22Rv1 (cell line): Measurements from ENCODE around the gene CWC22.

ENCODE experiments used
- ZFX ChIP-seq: fragments of 450-650 bp; IDR thresholded peaks from 2 replicates; pipeline ENCODE4 v1.6.1; 2017; ENCODE audit warnings: antibody characterized with exemption, borderline replicate concordance
- TF ChIP-seq, protein P1 (sequence below): fragments of 450-650 bp; IDR thresholded peaks from 2 replicates; pipeline ENCODE4 v1.5.1; 2017; ENCODE audit warnings: mild to moderate bottlenecking

DNA sequence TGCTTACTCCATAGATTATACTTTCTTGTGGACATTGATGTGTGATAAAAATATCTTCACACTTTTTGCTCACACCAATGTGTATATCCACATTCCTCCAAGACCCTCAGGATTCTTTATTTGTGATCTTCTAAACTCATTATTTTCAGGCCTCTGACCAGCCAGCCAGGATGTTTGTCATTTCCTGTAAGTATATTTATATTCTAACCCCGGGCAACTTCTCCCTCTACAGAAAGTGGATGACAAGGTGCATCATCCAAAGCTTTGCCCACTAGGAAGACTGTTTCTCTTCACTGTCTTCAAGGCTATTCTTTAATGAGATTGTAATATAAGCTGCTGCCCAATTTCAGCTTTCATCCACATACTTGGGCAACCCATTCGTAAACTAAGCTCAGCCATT lies 3.6 kb upstream of the CWC22 start:
- TF ChIP-seq, protein P1, sequence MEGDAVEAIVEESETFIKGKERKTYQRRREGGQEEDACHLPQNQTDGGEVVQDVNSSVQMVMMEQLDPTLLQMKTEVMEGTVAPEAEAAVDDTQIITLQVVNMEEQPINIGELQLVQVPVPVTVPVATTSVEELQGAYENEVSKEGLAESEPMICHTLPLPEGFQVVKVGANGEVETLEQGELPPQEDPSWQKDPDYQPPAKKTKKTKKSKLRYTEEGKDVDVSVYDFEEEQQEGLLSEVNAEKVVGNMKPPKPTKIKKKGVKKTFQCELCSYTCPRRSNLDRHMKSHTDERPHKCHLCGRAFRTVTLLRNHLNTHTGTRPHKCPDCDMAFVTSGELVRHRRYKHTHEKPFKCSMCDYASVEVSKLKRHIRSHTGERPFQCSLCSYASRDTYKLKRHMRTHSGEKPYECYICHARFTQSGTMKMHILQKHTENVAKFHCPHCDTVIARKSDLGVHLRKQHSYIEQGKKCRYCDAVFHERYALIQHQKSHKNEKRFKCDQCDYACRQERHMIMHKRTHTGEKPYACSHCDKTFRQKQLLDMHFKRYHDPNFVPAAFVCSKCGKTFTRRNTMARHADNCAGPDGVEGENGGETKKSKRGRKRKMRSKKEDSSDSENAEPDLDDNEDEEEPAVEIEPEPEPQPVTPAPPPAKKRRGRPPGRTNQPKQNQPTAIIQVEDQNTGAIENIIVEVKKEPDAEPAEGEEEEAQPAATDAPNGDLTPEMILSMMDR: no peak
- no peak for TF ChIP-seq ZFX
